ENCODE results near the gene ARL14EP. TPM values are rescaled to one million over a fixed set of nuclear protein-coding genes. Genes with fewer than 3 reads are reported as not detected.

ARL14EP gene
- polyA plus RNA-seq, 1 donor (not counting 4 experiments of a cell fraction or from before 2014, with no cell fraction given) = 32.6 TPM

DNA sequence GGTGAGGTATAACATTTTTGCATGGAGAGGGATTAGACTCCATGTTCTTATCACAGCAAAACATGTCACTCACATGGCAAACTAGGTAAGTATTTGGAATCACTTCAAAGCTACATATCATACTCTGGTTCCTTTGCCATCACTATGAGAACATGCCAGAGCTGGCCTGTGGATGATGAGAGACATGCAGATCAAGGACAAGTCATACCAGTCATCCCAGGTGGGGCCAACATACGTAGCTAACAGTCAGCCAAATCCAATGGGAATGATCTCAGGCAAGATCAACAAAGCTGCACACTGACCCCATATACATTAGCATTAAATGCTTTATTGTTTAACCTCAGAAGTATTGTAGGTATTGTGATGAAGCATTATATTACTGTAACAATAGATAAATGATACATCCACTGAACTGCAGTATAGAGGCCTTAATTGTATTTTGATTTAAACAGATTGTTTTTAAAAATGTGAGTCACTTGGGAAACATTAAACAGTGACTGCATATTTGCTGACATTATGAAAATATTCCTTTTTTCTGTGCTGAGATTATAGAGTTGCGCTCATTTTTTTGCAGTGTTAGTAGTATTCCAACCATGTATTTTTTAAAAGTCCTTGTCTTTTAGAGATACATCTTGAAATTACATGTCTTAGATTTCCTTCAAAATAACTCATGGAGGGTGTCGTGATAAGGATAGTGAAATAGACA is 37.3 kb upstream of the ARL14EP start:
- H3K9me3 ChIP-seq (ENCODE audit: control insufficient read depth, low read depth, low read length) = no peaks in the 10 kb centered on the region
- no peak overlapping the region for H3K9ac ChIP-seq (ENCODE audit: control insufficient read depth, extremely low read depth, insufficient read depth, low read length)
- H3K36me3 ChIP-seq (ENCODE audit: control insufficient read depth in 2 of 2, extremely low read depth in 1 of 2, insufficient read depth in 2 of 2, low read length in 2 of 2) = no peaks in the 10 kb centered on the region
- DNase-seq (ENCODE audit: low read depth, low spot score) (no peak), FAIRE-seq (no peak)
- H3K4me3 ChIP-seq (ENCODE audit: control insufficient read depth in 2 of 3, extremely low read depth in 1 of 3, insufficient read depth in 2 of 3, low read depth in 1 of 3, low read length in 3 of 3) = no peak overlapping the region
- no peaks in the 10 kb centered on the region for H3K9me1 ChIP-seq (ENCODE audit: control insufficient read depth, extremely low read depth, insufficient read depth, low read length)
- no peak overlapping the region for H3K27ac ChIP-seq (ENCODE audit: control insufficient read depth, insufficient read depth, low read length)
- no peaks in the 10 kb centered on the region for H3K27me3 ChIP-seq (ENCODE audit: control insufficient read depth, extremely low read depth, insufficient read depth, low read length)
- no peaks in the 10 kb centered on the region for H4K20me1 ChIP-seq (ENCODE audit: control insufficient read depth, extremely low read depth, insufficient read depth, low read length)
- no peak overlapping the region for H2AFZ ChIP-seq (ENCODE audit: control insufficient read depth, low read length)
- no peak overlapping the region for H3K4me2 ChIP-seq (ENCODE audit: control insufficient read depth, extremely low read depth, insufficient read depth, low read depth, low read length)
- dilution Hi-C loops (cut with MboI; ENCODE audit: extremely low pct_ligation_motif_present, low sequenced_read_pairs) = no loop called here
- no peak for TF ChIP-seq EZH2 (IDR thresholded peaks at IDR 0.05; ENCODE audit: low read length)
- TF ChIP-seq CTCF (optimal IDR thresholded peaks at IDR 0.05 in 1 of 3, IDR thresholded peaks at IDR 0.05 in 1 of 3, conservative IDR thresholded peaks at IDR 0.05 in 1 of 3; ENCODE audit: extremely low read depth in 1 of 3, insufficient read depth in 2 of 3, low read length in 3 of 3) = no peak
- no peaks in the 10 kb centered on the region for H3K79me2 ChIP-seq (ENCODE audit: control insufficient read depth, insufficient read depth, low read length)
- no peaks in the 10 kb centered on the region for H3K4me1 ChIP-seq (ENCODE audit: control insufficient read depth, extremely low read depth, insufficient read depth, low read length)

GRCh38 chr11:30291331-30291730 is 31.6 kb upstream of the ARL14EP start:
- TF ChIP-seq CTCF (optimal IDR thresholded peaks at IDR 0.05 in 1 of 3, IDR thresholded peaks at IDR 0.05 in 1 of 3, conservative IDR thresholded peaks at IDR 0.05 in 1 of 3; ENCODE audit: extremely low read depth in 1 of 3, insufficient read depth in 2 of 3, low read length in 3 of 3) (no peak), EZH2 (IDR thresholded peaks at IDR 0.05; ENCODE audit: low read length) (no peak)
- DNase-seq (ENCODE audit: low read depth, low spot score) (no peak), FAIRE-seq (no peak)
- H3K4me3 ChIP-seq (ENCODE audit: control insufficient read depth in 2 of 3, extremely low read depth in 1 of 3, insufficient read depth in 2 of 3, low read depth in 1 of 3, low read length in 3 of 3) = no peak overlapping the region
- no peaks in the 10 kb centered on the region for H3K9me1 ChIP-seq (ENCODE audit: control insufficient read depth, extremely low read depth, insufficient read depth, low read length)
- no peaks in the 10 kb centered on the region for H3K36me3 ChIP-seq (ENCODE audit: control insufficient read depth in 2 of 2, extremely low read depth in 1 of 2, insufficient read depth in 2 of 2, low read length in 2 of 2)
- no peak overlapping the region for H2AFZ ChIP-seq (ENCODE audit: control insufficient read depth, low read length)
- H3K9me3 ChIP-seq (ENCODE audit: control insufficient read depth, low read depth, low read length) = no peaks in the 10 kb centered on the region
- no peak overlapping the region for H3K4me2 ChIP-seq (ENCODE audit: control insufficient read depth, extremely low read depth, insufficient read depth, low read depth, low read length)
- H3K27me3 ChIP-seq (ENCODE audit: control insufficient read depth, extremely low read depth, insufficient read depth, low read length) = no peaks in the 10 kb centered on the region
- H4K20me1 ChIP-seq (ENCODE audit: control insufficient read depth, extremely low read depth, insufficient read depth, low read length) = no peaks in the 10 kb centered on the region
- H3K4me1 ChIP-seq (ENCODE audit: control insufficient read depth, extremely low read depth, insufficient read depth, low read length) = no peaks in the 10 kb centered on the region
- dilution Hi-C loops (cut with MboI; ENCODE audit: extremely low pct_ligation_motif_present, low sequenced_read_pairs) = no loop called here
- H3K9ac ChIP-seq (ENCODE audit: control insufficient read depth, extremely low read depth, insufficient read depth, low read length) = no peak overlapping the region
- H3K27ac ChIP-seq (ENCODE audit: control insufficient read depth, insufficient read depth, low read length) = no peak overlapping the region
- H3K79me2 ChIP-seq (ENCODE audit: control insufficient read depth, insufficient read depth, low read length) = no peaks in the 10 kb centered on the region

All from keratinocyte (primary cell).